BE2C (cell line): ENCODE results near the gene SPSB3.

Experiments used
- DNase-seq: peaks from one replicate; pipeline ENCODE4 v3.0.0-alpha.2; 2020
- H3K27me3 ChIP-seq: fragments of 250-450 bp; sonication (Bioruptor Pico); 2 replicates; pipeline ENCODE4 v1.5.1; 2020; ENCODE audit warnings: mild to moderate bottlenecking
- H3K36me3 ChIP-seq: fragments of 250-450 bp; sonication (Bioruptor Pico); 2 replicates; pipeline ENCODE4 v1.5.1; 2020; ENCODE audit warnings: mild to moderate bottlenecking
- H3K4me1 ChIP-seq: fragments of 250-450 bp; sonication (Bioruptor Pico); 2 replicates; pipeline ENCODE4 v1.5.1; 2020
- H3K4me3 ChIP-seq: 2 replicates; pipeline ENCODE4 v1.5.1; 2011; ENCODE audit warnings: low read depth, low read length
- H3K9me3 ChIP-seq: fragments of 250-450 bp; sonication (Bioruptor Pico); 2 replicates; pipeline ENCODE4 v1.5.1; 2020
- TF ChIP-seq, protein P1 (sequence below): IDR thresholded peaks from 2 replicates; pipeline ENCODE4 v1.5.1; 2012; ENCODE audit warnings: mild to moderate bottlenecking, low read depth, low read length

Gene SPSB3

DNA sequence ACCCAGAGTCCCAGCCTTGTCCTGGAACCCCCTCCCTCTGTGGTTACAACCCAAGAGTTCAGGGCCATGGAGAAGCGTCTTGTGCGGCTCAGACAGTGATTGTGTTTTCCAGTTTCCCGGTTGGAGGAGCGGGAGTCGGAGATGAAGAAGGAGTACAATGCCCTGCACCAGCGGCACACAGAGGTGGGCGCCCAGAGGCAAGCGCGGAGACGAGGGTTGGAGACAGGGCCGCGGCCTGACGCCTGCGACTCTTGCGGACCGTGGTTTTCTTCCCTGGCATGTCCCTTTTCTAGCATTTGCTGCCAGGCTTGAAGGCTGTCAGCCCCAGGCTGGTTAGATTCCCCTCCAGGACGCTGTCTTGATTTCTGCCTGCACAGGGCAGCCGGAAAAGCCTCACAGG lies 53.3 kb downstream of the SPSB3 start:
- peaks cover 41% of the 10 kb centered on the region for H3K36me3 ChIP-seq
- H3K9me3 ChIP-seq = no peaks in the 10 kb centered on the region
- TF ChIP-seq, protein P1, sequence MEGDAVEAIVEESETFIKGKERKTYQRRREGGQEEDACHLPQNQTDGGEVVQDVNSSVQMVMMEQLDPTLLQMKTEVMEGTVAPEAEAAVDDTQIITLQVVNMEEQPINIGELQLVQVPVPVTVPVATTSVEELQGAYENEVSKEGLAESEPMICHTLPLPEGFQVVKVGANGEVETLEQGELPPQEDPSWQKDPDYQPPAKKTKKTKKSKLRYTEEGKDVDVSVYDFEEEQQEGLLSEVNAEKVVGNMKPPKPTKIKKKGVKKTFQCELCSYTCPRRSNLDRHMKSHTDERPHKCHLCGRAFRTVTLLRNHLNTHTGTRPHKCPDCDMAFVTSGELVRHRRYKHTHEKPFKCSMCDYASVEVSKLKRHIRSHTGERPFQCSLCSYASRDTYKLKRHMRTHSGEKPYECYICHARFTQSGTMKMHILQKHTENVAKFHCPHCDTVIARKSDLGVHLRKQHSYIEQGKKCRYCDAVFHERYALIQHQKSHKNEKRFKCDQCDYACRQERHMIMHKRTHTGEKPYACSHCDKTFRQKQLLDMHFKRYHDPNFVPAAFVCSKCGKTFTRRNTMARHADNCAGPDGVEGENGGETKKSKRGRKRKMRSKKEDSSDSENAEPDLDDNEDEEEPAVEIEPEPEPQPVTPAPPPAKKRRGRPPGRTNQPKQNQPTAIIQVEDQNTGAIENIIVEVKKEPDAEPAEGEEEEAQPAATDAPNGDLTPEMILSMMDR = no peak
- H3K4me3 ChIP-seq = no peak overlapping the region
- no peaks in the 10 kb centered on the region for H3K4me1 ChIP-seq
- DNase-seq = no peak
- H3K27me3 ChIP-seq = no peaks in the 10 kb centered on the region

DNA sequence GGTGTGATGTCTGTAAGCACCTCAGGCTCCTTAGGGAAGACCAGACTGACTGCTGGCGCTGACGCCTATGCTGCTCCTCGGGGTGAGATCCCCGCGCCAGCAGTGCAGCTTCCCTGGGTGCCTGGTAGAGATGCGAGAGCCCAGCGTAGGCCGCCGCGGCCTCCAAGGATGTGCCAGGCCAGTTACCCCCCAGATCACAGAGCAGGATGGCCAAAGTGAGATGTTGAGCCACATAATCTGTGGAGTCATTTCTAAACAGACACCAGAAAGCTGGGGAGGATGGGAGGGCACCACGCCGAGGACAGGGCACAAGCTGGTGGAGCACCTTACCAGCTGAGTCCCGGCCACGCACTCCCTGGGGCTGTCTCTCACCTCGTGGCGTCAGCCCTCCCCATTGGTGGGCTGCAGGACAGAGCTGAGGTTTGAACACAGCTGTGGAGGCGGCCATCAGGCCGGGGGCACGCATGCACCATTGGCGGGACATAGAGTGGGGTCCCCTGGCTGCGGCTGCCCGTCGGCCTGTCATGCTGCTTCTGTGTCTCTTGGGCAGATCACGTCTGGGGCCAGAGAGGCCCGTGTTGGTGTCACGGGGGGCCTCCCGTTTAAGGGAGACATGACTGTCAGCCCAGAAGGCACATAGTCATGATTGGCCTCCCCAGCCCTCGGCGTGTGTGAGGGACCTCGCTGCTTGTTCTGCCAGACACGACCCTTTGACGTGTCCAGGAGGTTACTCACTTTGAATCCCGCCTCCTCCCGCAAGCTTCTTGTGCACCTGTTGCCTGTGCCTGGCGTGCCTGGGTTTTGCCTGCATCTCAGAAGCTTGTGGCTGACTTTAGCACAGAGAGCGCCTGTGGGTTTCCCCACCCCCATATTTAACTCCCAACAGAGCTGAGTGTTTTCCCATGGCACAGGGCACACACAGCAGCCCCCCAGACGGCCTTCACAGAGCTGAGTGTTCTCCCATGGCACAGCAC lies 54.4 kb downstream of the SPSB3 start:
- no peaks in the 10 kb centered on the region for H3K27me3 ChIP-seq
- no peak for DNase-seq
- TF ChIP-seq, protein P1 = no peak
- H3K4me3 ChIP-seq = no peak overlapping the region
- H3K36me3 ChIP-seq = peaks cover 30% of the 10 kb centered on the region
- no peaks in the 10 kb centered on the region for H3K9me3 ChIP-seq
- no peaks in the 10 kb centered on the region for H3K4me1 ChIP-seq
